ENCODE measurements around the gene CPNE1. TPM values are rescaled to one million over a fixed set of nuclear protein-coding genes. Genes with fewer than 3 reads are reported as not detected.

CPNE1 gene
- polyA plus RNA-seq, 3 donors: 153 to 210 (median 167) TPM

- Histone ChIP-seq H3K79me2 (ENCODE audit: insufficient read depth, low read length) (no peaks in the 10 kb centered on the region), H2AFZ (ENCODE audit: insufficient read depth, low read depth, low read length, poor library complexity, severe bottlenecking) (no peak overlapping the region), H3K4me1 (ENCODE audit: control insufficient read depth in 1 of 2, insufficient read depth in 2 of 2, low read length in 2 of 2) (peaks cover 1 to 4% of the 10 kb centered on the region in 2 donors), H3K9ac (ENCODE audit: insufficient read depth, low read length, poor library complexity, severe bottlenecking) (no peak overlapping the region), H3K27ac (ENCODE audit: low read depth in 1 of 2, low read length in 2 of 2) (no peak overlapping the region), H3K27me3 (ENCODE audit: control insufficient read depth in 2 of 2, insufficient read depth in 2 of 2, low read length in 2 of 2) (no peaks in the 10 kb centered on the region), H3K4me3 (replicated peaks in 1 of 3; ENCODE audit: low read depth in 2 of 3, low read length in 3 of 3) (no peak overlapping the region), H3K9me3 (replicated peaks in 1 of 2; ENCODE audit: control insufficient read depth in 1 of 2, insufficient read depth in 1 of 2, low read length in 2 of 2) (no peaks in the 10 kb centered on the region), H3K4me2 (replicated peaks; ENCODE audit: extremely low read depth, low read length, poor library complexity, severe bottlenecking) (no peak overlapping the region), H4K20me1 (ENCODE audit: insufficient read depth, low read length) (no peaks in the 10 kb centered on the region), H3K36me3 (replicated peaks in 1 of 2; ENCODE audit: control insufficient read depth in 1 of 2, insufficient read depth in 2 of 2, low read length in 2 of 2) (peaks cover 43 to 62% of the 10 kb centered on the region in 2 donors)
- DNase-seq: no peak
- Mint-ChIP-seq H3K9me3 (peaks cover 0 to under 1% (median 0%) of the 10 kb centered on the region in 7 donors), H3K27me3 (ENCODE audit: low read depth in 3 of 3) (no peaks in the 10 kb centered on the region), H3K4me3 (no peak overlapping the region), H3K36me3 (peaks cover 57 to 89% of the 10 kb centered on the region in 2 donors), H3K4me1 (peaks cover under 1% of the 10 kb centered on the region), H3K27ac (peak overlapping the region in 3 of 7 donors; percentile 40 to 63 (median 40))
- no peak for TF ChIP-seq CTCF (IDR thresholded peaks at IDR 0.05)
- intact Hi-C loops (cut with micrococcal nuclease): no loop called here
- no CpG with 5 or more reads among the region's 8 CpGs for WGBS (ENCODE audit: insufficient coverage)
These were observed 10.2 kb upstream of the CPNE1 start for GRCh38 chr20:35674921-35675320.

GRCh38 chr20:35673884-35674283 lies 9.2 kb upstream of the CPNE1 start:
- Mint-ChIP-seq H3K36me3 (peaks cover 66 to 93% of the 10 kb centered on the region in 2 donors), H3K27me3 (ENCODE audit: low read depth in 3 of 3) (no peaks in the 10 kb centered on the region), H3K4me3 (no peak overlapping the region), H3K27ac (peak overlapping the region in 2 of 7 donors; percentile 14 to 21), H3K4me1 (no peaks in the 10 kb centered on the region), H3K9me3 (no peaks in the 10 kb centered on the region)
- H3K4me1 ChIP-seq (ENCODE audit: control insufficient read depth in 1 of 2, insufficient read depth in 2 of 2, low read length in 2 of 2): no peaks in the 10 kb centered on the region
- H3K36me3 ChIP-seq (replicated peaks in 1 of 2; ENCODE audit: control insufficient read depth in 1 of 2, insufficient read depth in 2 of 2, low read length in 2 of 2): peaks cover 53 to 72% of the 10 kb centered on the region in 2 donors
- no peaks in the 10 kb centered on the region for H3K79me2 ChIP-seq (ENCODE audit: insufficient read depth, low read length)
- no peak overlapping the region for H2AFZ ChIP-seq (ENCODE audit: insufficient read depth, low read depth, low read length, poor library complexity, severe bottlenecking)
- no peak for DNase-seq
- intact Hi-C loops (cut with micrococcal nuclease): no loop called here
- no peak overlapping the region for H3K9ac ChIP-seq (ENCODE audit: insufficient read depth, low read length, poor library complexity, severe bottlenecking)
- TF ChIP-seq CTCF (IDR thresholded peaks at IDR 0.05): no peak
- no peak overlapping the region for H3K27ac ChIP-seq (ENCODE audit: low read depth in 1 of 2, low read length in 2 of 2)
- no peak overlapping the region for H3K4me2 ChIP-seq (replicated peaks; ENCODE audit: extremely low read depth, low read length, poor library complexity, severe bottlenecking)
- no peaks in the 10 kb centered on the region for H4K20me1 ChIP-seq (ENCODE audit: insufficient read depth, low read length)
- H3K9me3 ChIP-seq (replicated peaks in 1 of 2; ENCODE audit: control insufficient read depth in 1 of 2, insufficient read depth in 1 of 2, low read length in 2 of 2): no peaks in the 10 kb centered on the region
- no peak overlapping the region for H3K4me3 ChIP-seq (replicated peaks in 1 of 3; ENCODE audit: low read depth in 2 of 3, low read length in 3 of 3)
- H3K27me3 ChIP-seq (ENCODE audit: control insufficient read depth in 2 of 2, insufficient read depth in 2 of 2, low read length in 2 of 2): no peaks in the 10 kb centered on the region
- WGBS (ENCODE audit: insufficient coverage): 100% methylated on average over 1 of the region's 4 CpGs
